Neural cell (in vitro differentiated cells): ENCODE data around the gene SIGLEC6.

Experiments used
- CTCF ChIP-seq: fragments of 450-650 bp; IDR thresholded peaks from 2 replicates; pipeline ENCODE4 v1.5.1; 2014; ENCODE audit warnings: antibody characterized with exemption, mild to moderate bottlenecking, moderate library complexity; ENCODE audit not compliant: poor library complexity, severe bottlenecking
- TAF1 ChIP-seq: IDR thresholded peaks from 2 replicates; pipeline ENCODE4 v1.6.1; 2012; ENCODE audit warnings: low read depth

DNA sequence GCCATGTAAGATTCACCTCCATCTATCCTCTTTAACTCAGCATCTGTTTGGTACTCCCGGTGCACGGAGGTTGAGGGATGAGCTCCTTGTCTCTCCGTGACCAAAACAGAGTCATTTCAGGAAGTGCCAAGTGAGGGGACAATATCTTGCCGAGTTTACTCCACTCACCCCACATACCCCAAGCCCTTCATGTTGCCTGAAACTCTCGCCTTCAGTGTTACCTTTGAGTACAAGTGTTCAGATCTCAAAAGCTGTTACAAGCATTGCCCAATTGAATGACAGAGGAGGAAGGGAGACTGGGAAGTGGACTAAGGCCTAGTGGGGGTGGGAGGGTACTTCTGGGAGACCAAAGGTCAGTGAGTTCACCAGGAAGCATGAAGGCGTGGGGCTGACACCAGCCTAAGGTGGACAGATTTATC is 23.8 kb downstream of the SIGLEC6 start:
- TF ChIP-seq CTCF (no peak), TAF1 (no peak)
